GM13976 (cell line): ENCODE results near the gene BRINP3.

Experiments used
- DNase-seq: peaks from one replicate; pipeline ENCODE4 v3.0.0; 2012; ENCODE audit warnings: low spot score
- in situ Hi-C: fragments of 300-500 bp; cut with MboI; formaldehyde crosslinking; loops from one replicate; pipeline ENCODE4 v1.12.0; 2022; ENCODE audit warnings: low sequenced_read_pairs, mixed read lengths, inconsistent platforms; ENCODE audit not compliant: unreplicated experiment
- TF ChIP-seq, protein P1 (sequence below): IDR thresholded peaks from 2 replicates; pipeline ENCODE4 v1.5.1; 2012; ENCODE audit warnings: borderline replicate concordance, mild to moderate bottlenecking; ENCODE audit not compliant: insufficient read depth; ENCODE audit errors: extremely low read depth, missing control alignments, control extremely low read depth

The BRINP3 gene

DNA sequence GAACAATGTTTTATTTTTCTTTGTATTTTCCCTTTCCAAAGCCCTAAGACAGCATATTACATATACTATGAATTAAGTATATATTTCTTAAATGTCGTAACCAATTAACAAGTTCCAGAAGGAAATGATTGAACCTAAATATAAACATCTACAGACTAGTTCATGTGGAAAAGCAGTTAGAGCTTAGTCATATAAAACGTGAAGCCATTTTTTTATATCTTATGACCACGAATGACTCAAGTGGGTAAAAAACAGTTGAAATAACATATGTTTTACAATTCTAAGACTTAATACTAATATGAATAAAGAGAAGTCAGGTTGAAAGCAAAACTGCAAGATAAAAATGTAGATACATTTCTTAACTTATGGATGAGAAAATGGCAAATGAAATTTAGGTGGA lies 307.3 kb downstream of the BRINP3 start:
- TF ChIP-seq, protein P1, sequence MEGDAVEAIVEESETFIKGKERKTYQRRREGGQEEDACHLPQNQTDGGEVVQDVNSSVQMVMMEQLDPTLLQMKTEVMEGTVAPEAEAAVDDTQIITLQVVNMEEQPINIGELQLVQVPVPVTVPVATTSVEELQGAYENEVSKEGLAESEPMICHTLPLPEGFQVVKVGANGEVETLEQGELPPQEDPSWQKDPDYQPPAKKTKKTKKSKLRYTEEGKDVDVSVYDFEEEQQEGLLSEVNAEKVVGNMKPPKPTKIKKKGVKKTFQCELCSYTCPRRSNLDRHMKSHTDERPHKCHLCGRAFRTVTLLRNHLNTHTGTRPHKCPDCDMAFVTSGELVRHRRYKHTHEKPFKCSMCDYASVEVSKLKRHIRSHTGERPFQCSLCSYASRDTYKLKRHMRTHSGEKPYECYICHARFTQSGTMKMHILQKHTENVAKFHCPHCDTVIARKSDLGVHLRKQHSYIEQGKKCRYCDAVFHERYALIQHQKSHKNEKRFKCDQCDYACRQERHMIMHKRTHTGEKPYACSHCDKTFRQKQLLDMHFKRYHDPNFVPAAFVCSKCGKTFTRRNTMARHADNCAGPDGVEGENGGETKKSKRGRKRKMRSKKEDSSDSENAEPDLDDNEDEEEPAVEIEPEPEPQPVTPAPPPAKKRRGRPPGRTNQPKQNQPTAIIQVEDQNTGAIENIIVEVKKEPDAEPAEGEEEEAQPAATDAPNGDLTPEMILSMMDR: no peak
- no peak for DNase-seq
- in situ Hi-C loops: no loop called here

DNA sequence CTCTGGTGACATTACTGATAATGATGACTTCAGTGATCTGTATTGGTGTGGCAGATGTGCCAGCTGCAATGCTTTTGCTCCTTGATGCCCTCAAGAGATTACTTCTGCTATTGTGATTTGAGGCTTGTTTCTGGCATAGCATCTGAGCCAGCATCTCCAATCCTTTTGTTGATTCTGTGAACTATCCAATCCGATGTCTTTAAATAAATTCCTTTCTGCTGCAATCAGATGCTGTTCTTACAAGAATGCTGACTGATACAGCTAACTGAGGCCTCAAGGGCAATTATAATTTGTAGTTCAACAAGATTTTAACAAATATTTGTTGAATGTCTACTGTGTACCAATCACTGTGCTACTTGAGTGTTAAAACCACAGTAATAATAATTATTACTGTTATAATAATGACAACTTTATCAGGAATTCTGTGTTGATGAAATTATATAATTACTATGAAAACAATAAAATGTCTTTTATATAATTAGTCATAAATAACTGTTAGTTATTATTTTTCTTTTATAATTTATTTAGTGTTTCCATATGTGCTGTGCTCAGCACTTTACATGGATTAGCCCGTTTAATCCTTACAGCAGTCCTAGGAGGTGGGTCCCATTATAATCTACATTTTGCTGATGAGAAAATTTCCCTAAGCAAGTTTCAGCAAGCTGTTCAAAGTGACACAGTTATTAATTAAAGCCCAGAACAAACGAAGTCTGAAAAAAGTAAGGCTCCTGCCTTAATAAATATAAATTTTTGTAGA lies 308.2 kb downstream of the BRINP3 start:
- in situ Hi-C loops: no loop called here
- TF ChIP-seq, protein P1: no peak
- DNase-seq: no peak

DNA sequence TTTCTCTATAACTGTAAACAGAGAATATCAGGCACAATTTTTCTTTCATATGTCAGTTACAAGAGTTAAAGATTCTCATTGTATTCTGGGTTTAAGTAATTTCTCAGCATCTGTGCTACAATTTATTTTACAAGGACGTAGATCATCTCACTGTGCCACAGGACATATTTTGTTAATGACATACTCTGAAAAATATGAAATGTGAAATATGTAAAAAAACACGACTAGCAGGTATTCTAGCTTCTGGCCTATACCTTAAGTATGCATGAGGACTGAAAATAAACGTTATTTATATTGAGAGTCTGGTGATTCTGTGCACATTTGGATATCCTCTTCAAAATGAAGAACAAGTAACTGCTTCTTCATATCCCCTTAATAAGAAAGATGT lies 308.8 kb downstream of the BRINP3 start:
- in situ Hi-C loops: no loop called here
- no peak for DNase-seq
- TF ChIP-seq, protein P1: no peak

DNA sequence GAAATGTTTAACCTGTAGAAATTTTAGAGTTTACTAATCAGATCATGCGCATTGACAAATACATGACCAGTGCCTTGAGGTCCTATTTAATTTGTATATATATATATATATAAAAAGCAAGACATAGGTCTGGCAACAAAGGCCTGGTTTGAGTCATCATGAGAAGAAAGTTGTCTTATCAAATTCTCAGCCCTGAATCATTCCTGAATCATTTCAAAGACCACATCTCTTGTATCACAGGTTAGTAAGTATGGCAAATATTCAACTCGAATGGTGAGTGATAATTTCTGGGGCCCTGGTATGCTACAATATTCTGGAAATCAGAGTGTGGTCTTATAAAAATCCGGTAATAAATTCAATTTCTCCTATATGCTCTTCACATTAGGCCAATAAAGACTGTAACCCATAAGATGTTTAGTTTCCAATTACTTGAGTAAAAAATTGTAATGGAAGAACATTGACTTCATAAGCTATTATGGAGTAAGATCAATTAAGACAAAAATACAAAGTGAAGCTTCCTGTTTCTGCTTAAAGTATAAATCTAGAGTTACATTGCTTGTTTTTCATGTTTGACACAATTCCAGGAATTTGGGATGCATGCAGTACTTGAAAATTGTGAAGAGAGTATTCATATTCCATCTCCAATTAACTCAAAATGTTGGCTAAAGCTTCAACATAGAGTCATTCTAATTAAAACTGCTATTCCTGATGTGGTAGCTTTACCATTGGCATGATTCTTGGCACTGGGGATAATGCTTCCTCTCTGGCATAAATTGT lies 309.4 kb downstream of the BRINP3 start:
- TF ChIP-seq, protein P1: no peak
- in situ Hi-C loops: no loop called here
- DNase-seq: no peak

DNA sequence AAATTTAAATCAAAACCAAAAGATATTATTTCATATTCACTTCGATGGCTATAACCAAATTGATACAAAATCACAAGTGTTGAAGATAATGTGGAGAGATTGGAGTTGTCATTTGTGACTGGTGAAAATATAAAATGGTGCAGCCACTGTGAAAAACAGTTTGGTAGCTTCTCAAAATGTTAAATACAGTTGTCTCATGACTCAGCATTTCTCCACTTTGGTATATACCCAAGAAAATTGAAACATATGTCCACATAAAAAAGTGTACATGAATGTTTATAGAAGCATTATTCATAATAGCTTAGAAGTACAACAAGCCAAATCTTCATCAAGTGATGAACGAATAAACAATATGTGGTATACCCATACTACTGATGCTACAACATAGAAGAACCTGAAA lies 318.5 kb downstream of the BRINP3 start:
- TF ChIP-seq, protein P1: no peak
- no peak for DNase-seq
- in situ Hi-C loops: no loop called here

DNA sequence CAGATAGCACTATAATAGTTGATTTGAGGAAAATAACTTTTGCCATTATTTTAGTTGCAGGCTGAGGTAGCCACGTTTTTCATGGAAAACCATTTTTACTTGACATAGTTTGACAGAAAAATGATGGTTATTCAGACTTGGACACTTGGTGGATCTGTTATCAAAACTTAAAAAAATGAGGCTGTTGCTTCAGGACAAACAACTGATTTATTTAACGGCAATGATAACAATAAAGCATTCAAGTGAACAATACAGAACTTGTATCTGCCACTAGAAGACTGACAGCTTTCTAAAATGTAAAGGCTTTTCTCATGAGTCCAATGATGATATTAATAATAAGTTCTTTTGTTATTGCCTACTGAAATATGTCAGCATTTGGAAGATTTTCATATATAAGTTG lies 322.9 kb downstream of the BRINP3 start:
- in situ Hi-C loops: no loop called here
- DNase-seq: no peak
- TF ChIP-seq, protein P1: no peak

DNA sequence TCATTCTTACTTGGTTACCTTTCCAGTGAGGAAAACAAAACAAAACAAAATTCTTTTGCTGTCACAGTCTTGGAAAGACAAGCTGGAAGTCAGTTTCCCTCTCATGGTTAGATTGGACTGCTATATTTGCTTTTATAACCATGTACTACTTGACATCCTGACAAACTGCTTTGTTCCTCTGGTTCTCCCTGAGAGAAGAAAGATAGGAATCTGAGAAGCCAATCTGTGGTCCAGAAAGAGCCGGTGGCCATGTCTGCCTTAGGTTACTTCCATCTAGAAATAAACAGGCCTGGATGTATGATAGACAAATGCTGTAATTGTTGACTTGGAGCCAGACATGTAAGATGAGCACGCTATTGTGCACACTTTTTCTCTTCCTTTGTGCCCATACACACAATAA lies 330.0 kb downstream of the BRINP3 start:
- TF ChIP-seq, protein P1: no peak
- in situ Hi-C loops: no loop called here
- DNase-seq: no peak
